ENCODE data around the gene TRAPPC11. TPM values are rescaled to one million over a fixed set of nuclear protein-coding genes. Genes with fewer than 3 reads are reported as not detected.

Gene TRAPPC11
- total and polyA plus RNA-seq, 9 of the 15 experiments (the other 6 are each of a cell fraction or from before 2014, with no cell fraction given) = 11.6 to 49.0 (median 28.7) TPM

- ChIA-PET CTCF (ENCODE audit: low intra/inter-chr PET ratio) (no interaction called here), POLR2A (interaction anchor here (1.0 kb wide), 1 partner anchor 9 kb away, joined by 3 read pairs; no protein-coding TSS in a partner anchor)
- ATAC-seq = peak; percentile 72
- Histone ChIP-seq H3K9me3 (replicated peaks; ENCODE audit: control insufficient read depth, insufficient read depth, low read depth, low read length) (no peaks in the 10 kb centered on the region), H2AFZ (ENCODE audit: low read depth, low read length) (peak overlapping the region; percentile 82), H4K20me1 (replicated peaks; ENCODE audit: control insufficient read depth, insufficient read depth, low read length) (no peaks in the 10 kb centered on the region), H3K9ac (ENCODE audit: insufficient read depth in 1 of 2, low read depth in 2 of 2, low read length in 2 of 2) (no peak overlapping the region), H3K4me2 (ENCODE audit: insufficient read depth, low read length) (no peak overlapping the region; the same call in 1 of the 2 replicates), H3K4me1 (replicated peaks in 1 of 2; ENCODE audit: control insufficient read depth in 2 of 2, insufficient read depth in 2 of 2, low read length in 2 of 2) (peaks cover 0 to 12% of the 10 kb centered on the region in 2 experiments; a peak in 2 of 5 replicates), H3K79me2 (ENCODE audit: control insufficient read depth, insufficient read depth, low read length) (no peaks in the 10 kb centered on the region), H3K27ac (ENCODE audit: extremely low read depth, low read depth, low read length) (no peak overlapping the region), H3K36me3 (ENCODE audit: control insufficient read depth, insufficient read depth, low read length) (no peaks in the 10 kb centered on the region), H3K9me1 (ENCODE audit: control insufficient read depth, insufficient read depth, low read length) (no peaks in the 10 kb centered on the region), H3K4me3 (no peak overlapping the region), H3K27me3 (ENCODE audit: control insufficient read depth in 2 of 2, insufficient read depth in 2 of 2, low read length in 2 of 2) (peaks cover 5 to 27% of the 10 kb centered on the region in 2 experiments; a peak in 4 of 5 replicates)
- intact Hi-C loops (cut with micrococcal nuclease) (no loop called here), in situ Hi-C loops (cut with MboI) (no loop called here)
- peak; percentile 83 for FAIRE-seq
- no TSS peak for BruUV-seq (replicated peaks)
- 47% methylated on average over 2 of the region's 2 CpGs for WGBS (ENCODE audit: insufficient coverage, low coverage, missing lambda C conversion rate)
- peak; percentile 44 to 52 (median 50) for DNase-seq (ENCODE audit: extremely low read depth in 1 of 4, low spot score in 3 of 4)
- TF ChIP-seq LARP7 (IDR thresholded peaks at IDR 0.05) (no peak), MYNN (IDR thresholded peaks at IDR 0.05) (no peak), MYNN (CRISPR knock-in tag; IDR thresholded peaks at IDR 0.05) (no peak), USF2 (CRISPR knock-in tag; IDR thresholded peaks at IDR 0.05) (peak; percentile 94), MXD1 (CRISPR knock-in tag; IDR thresholded peaks at IDR 0.05; ENCODE audit: borderline replicate concordance, poor library complexity, severe bottlenecking) (no peak), CBFA2T2 (conservative IDR thresholded peaks at IDR 0.05) (peak; percentile 59), ATF3 (IDR thresholded peaks at IDR 0.05) (0 out of 2 replicates have a peak, but pooled peaks have one; percentile 11), ATF3 (CRISPR knock-in tag; conservative IDR thresholded peaks at IDR 0.05) (no peak), ZNF766 (CRISPR knock-in tag; conservative IDR thresholded peaks at IDR 0.05) (0 out of 2 replicates have a peak, but pooled peaks have one; percentile 20), PHF20 (IDR thresholded peaks at IDR 0.05; ENCODE audit: partially characterized antibody) (no peak), POLR2G (IDR thresholded peaks at IDR 0.05; ENCODE audit: low read depth, low read length) (no peak), RBM25 (IDR thresholded peaks at IDR 0.05; ENCODE audit: low read depth, low read length, severe bottlenecking) (peak; percentile 8), PBX2 (CRISPR knock-in tag; IDR thresholded peaks at IDR 0.05; ENCODE audit: low read depth) (peak; percentile 36), PBX2 (tag; conservative IDR thresholded peaks at IDR 0.05; ENCODE audit: low read depth) (peak; percentile 87), ZNF324 (CRISPR knock-in tag; IDR thresholded peaks at IDR 0.05) (no peak), CXXC5 (CRISPR knock-in tag; IDR thresholded peaks at IDR 0.05) (peak; percentile 54), SREBF2 (CRISPR knock-in tag; IDR thresholded peaks at IDR 0.05) (no peak), HMG20A (CRISPR knock-in tag; conservative IDR thresholded peaks at IDR 0.05) (no peak), PKNOX1 (IDR thresholded peaks at IDR 0.05) (peak; percentile 97)
Observed at GRCh38 chr4:183610033-183610432, 49.1 kb upstream of the TRAPPC11 start.
